ENCODE measurements around the gene SRRM1. TPM values are rescaled to one million over a fixed set of nuclear protein-coding genes. Genes with fewer than 3 reads are reported as not detected.
A peak's percentile ranks its signal among the peaks of the same experiment; 100 is the strongest.

The SRRM1 gene
- total and polyA plus RNA-seq, 2 of the 8 experiments (the other 6 are each of a cell fraction or from before 2014, with no cell fraction given): 77.1 to 255 TPM

DNA sequence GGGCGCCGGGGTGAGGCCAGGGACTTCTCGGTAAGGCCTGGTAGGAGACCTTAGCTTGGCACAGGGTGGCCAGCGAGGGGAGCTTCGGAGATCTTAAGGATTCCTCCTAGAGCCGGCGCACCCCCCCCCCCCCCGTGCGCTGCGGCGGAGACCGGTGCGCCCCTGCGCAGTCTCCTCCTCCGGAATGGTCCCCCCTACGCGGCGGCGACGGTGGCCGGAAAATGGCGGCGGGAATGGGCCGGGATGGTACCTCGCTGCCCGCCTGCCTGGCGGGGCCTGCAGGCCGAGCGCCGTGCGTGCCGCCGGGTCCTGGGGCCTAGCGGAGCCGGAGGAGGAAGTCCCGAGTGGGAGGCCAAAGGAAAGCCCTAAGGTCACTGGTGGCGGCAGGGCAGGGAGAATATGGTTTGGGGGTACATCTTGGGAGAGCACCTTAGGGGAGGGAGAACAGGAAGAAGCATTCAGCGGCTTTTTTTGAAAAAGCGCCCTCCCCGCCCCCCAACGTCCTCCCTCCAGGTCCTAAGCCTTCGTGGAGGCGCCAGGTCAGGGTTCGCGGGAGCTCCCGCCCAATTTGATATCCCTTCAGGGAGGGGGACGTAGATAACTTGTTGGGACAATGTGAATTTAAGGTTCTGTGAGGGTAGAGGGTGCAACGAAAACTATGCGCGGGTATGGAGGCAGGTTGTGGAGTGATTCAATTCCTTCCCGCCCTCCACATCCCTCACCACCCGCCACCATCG lies 429 bp downstream of the SRRM1 start:
- peaks cover 0 to 6% (median 4%) of the 10 kb centered on the region in 4 experiments; a peak in 5 of 7 replicates for H3K4me1 ChIP-seq (replicated peaks in 1 of 4; ENCODE audit: control insufficient read depth in 3 of 4, insufficient read depth in 4 of 4, low read length in 3 of 4)
- no peaks in the 10 kb centered on the region for H3K27me3 ChIP-seq (replicated peaks in 1 of 4; ENCODE audit: control insufficient read depth in 3 of 4, extremely low read depth in 1 of 4, insufficient read depth in 3 of 4, low read length in 3 of 4)
- H2AFZ ChIP-seq (ENCODE audit: low read length): no peak overlapping the region
- H2BK20ac ChIP-seq (ENCODE audit: low read length): no peak overlapping the region
- FAIRE-seq (no peak), DNase-seq (ENCODE audit: low read depth in 1 of 2, low spot score in 2 of 2) (no peak)
- no peak overlapping the region for H2BK120ac ChIP-seq (replicated peaks; ENCODE audit: low read depth, low read length)
- peak overlapping the region; percentile 76 to 98 (median 94) for H3K4me3 ChIP-seq (ENCODE audit: extremely low read depth in 1 of 4, insufficient read depth in 2 of 4, low read depth in 3 of 4, low read length in 4 of 4)
- H4K5ac ChIP-seq (ENCODE audit: insufficient read length, low read depth, low read length): peak overlapping the region; percentile 95
- peak overlapping the region; percentile 94 to 100 (median 96) for H3K9ac ChIP-seq (replicated peaks in 1 of 4; ENCODE audit: extremely low read depth in 1 of 4, low read depth in 3 of 4, low read length in 3 of 4)
- peaks cover 10 to 11% of the 10 kb centered on the region in 2 experiments for H4K20me1 ChIP-seq (replicated peaks in 1 of 2; ENCODE audit: control insufficient read depth in 1 of 2, insufficient read depth in 2 of 2, low read length in 2 of 2)
- H3K23ac ChIP-seq (ENCODE audit: insufficient read length): no peak overlapping the region
- no peak overlapping the region for H2BK12ac ChIP-seq (ENCODE audit: low read depth, low read length)
- H3K4me2 ChIP-seq (ENCODE audit: insufficient read depth in 1 of 2, low read depth in 2 of 2, low read length in 2 of 2): peak overlapping the region; percentile 89 to 96
- peaks cover 18 to 50% of the 10 kb centered on the region in 2 experiments for H3K79me2 ChIP-seq (ENCODE audit: control insufficient read depth in 1 of 2, insufficient read depth in 2 of 2, low read length in 2 of 2)
- no peaks in the 10 kb centered on the region for H3K9me3 ChIP-seq (ENCODE audit: insufficient read depth in 2 of 2, low read depth in 1 of 2, low read length in 1 of 2)
- H4K8ac ChIP-seq (ENCODE audit: extremely low read depth, insufficient read depth, low read length): peak overlapping the region; percentile 95; the same call in 1 of the 2 replicates
- peak overlapping the region; percentile 94 for H3K27ac ChIP-seq (ENCODE audit: low read depth, low read length)
- peak overlapping the region; percentile 87 for H3K4ac ChIP-seq (replicated peaks; ENCODE audit: insufficient read length, low read depth, low read length)
- no peak for TF ChIP-seq RXRA (IDR thresholded peaks at IDR 0.05; ENCODE audit: insufficient read depth, low read depth, low read length)
- peak; percentile 67 for TF ChIP-seq PHF8 (conservative IDR thresholded peaks at IDR 0.05; ENCODE audit: low read depth, low read length)
- peak; percentile 91 for TF ChIP-seq YY1 (IDR thresholded peaks at IDR 0.05; ENCODE audit: low read depth, low read length)
- peak; percentile 18 for TF ChIP-seq TAF7 (optimal IDR thresholded peaks at IDR 0.05; ENCODE audit: borderline replicate concordance, low read depth, low read length)
- peak in 1 of 2 experiments; percentile 39; a peak in 2 of 3 replicates for TF ChIP-seq POLR2A (IDR thresholded peaks at IDR 0.05; ENCODE audit: control extremely low read depth in 1 of 2, low read depth in 2 of 2, low read length in 2 of 2)
- no peak for TF ChIP-seq SP1 (IDR thresholded peaks at IDR 0.05; ENCODE audit: low read depth, low read length)
- no peak for TF ChIP-seq SAP30 (IDR thresholded peaks at IDR 0.05; ENCODE audit: insufficient read depth, insufficient replicate concordance, low read length)
- TF ChIP-seq TAF1 (IDR thresholded peaks at IDR 0.05; ENCODE audit: low read depth, low read length): 0 out of 2 replicates have a peak, but pooled peaks have one; percentile 10
- TF ChIP-seq RBBP5 (IDR thresholded peaks at IDR 0.05; ENCODE audit: borderline replicate concordance, low read depth, low read length): 0 out of 2 replicates have a peak, but pooled peaks have one; percentile 24
- peak; percentile 37; the same call in 1 of the 2 replicates for TF ChIP-seq KDM5A (IDR thresholded peaks at IDR 0.05; ENCODE audit: low read length)
- no peak overlapping the region for H2AK5ac ChIP-seq (ENCODE audit: low read depth, low read length)
- peak overlapping the region; percentile 50 for H3K14ac ChIP-seq (ENCODE audit: insufficient read length)
- peaks cover 7% of the 10 kb centered on the region for H3K23me2 ChIP-seq (ENCODE audit: low read depth, low read length)
- no peaks in the 10 kb centered on the region; the same call in 1 of the 2 replicates for H3K79me1 ChIP-seq (ENCODE audit: low read depth, low read length)
- H3K18ac ChIP-seq (ENCODE audit: extremely low read depth, low read length): peak overlapping the region; percentile 66
- peak overlapping the region; percentile 93 for H2BK5ac ChIP-seq (ENCODE audit: low read depth, low read length)
- ChIA-PET POLR2A (ENCODE audit: partially characterized antibody) (interaction anchor here (0.7 to 3.4 kb wide), 12 partner anchors 12 to 352 kb away, joined by 3 to 22 read pairs (median 3); partner anchors contain the start of gene NCMAP), CTCF (ENCODE audit: partially characterized antibody) (interaction anchor here (0.6 to 1.3 kb wide), 2 partner anchors 13 to 187 kb away, joined by 3 read pairs; no protein-coding TSS in a partner anchor)
- peak overlapping the region; percentile 88 for H3K56ac ChIP-seq (replicated peaks; ENCODE audit: insufficient read length, low read depth, low read length)
- H3K36me3 ChIP-seq (ENCODE audit: control insufficient read depth in 2 of 4, insufficient read depth in 4 of 4, low read length in 3 of 4): peaks cover 14 to 36% (median 27%) of the 10 kb centered on the region in 4 experiments
- 1% methylated on average over 40 of the region's 53 CpGs; no CpG with 5 or more reads in 1 of the 2 experiments for WGBS, 2 experiments (ENCODE audit: extremely low coverage in 1 of 2, insufficient coverage in 1 of 2, insufficient read length in 1 of 2, insufficient replicate concordance in 2 of 2, low coverage in 1 of 2, low lambda C conversion rate in 2 of 2, missing lambda C conversion rate in 1 of 2)
- H2BK15ac ChIP-seq (ENCODE audit: low read length): no peak overlapping the region
- H4K91ac ChIP-seq (replicated peaks; ENCODE audit: insufficient read length, low read length): peak overlapping the region; percentile 89

All from H1 (cell line).